ENCODE measurements around the gene ABCG8. TPM values are rescaled to one million over a fixed set of nuclear protein-coding genes. Genes with fewer than 3 reads are reported as not detected.

ABCG8 gene
- not detected in 5 replicates for total RNA-seq (2022; extraction: Qiagen RNA extraction; ENCODE audit: low read depth)

DNA sequence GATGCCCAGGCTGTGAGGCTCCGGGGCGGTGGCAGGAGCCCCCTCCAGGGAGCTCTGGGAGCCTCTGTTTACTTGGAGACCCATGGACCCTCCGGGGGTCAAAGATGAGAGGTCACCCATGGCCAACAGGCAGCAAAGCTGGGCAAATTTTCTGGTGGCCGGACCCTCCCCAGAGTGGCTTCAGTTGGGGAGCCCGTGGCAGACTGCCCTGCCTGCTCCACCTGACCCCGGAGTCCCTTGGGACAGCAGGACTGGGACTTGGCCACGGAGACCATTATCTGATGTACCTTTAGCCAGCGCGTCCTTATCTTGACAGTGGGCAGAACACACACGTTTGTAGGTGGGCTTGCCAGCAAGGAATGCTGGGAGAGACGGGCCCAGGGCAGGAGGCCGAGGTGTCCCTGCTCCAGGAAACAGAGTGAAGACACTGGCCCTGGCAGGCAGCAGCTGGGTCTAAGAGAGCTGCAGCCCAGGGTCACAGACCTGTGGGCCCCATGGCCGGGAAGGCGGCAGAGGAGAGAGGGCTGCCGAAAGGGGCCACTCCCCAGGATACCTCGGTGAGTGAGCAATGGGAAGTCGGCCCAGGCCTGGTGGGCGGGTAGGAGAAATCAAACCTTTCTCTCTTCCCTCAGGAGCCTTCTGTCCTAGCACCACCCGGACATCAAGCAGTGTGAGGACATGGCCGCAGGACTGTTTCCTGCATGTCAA is at the start of gene ABCG8, which contains the start of gene ABCG5:
Gene ABCG8 (plus strand): TSS at position 412 of the 708 bp plus-strand sequence. CDS start 83 bp downstream, at position 495.
Gene ABCG5 (minus strand): TSS at position 280 of the 708 bp plus-strand sequence. CDS start 160 bp downstream, at position 120.

Other genes with a start within 250 kb of the ABCG8 start
- gene THADA, start 242.9 kb upstream of the ABCG8 start, total RNA-seq (2022; extraction: Qiagen RNA extraction; ENCODE audit: low read depth), result 17.0 to 25.1 TPM (median 22.8 TPM) in 5 replicates
- 0.89 to 1.8 TPM (median 1.5 TPM) in 5 replicates for gene PLEKHH2, start 201.7 kb upstream of the ABCG8 start, total RNA-seq (2022; extraction: Qiagen RNA extraction; ENCODE audit: low read depth)
- 1.6 to 2.8 TPM (median 1.9 TPM) in 5 replicates for gene C1GALT1C1L, start 162.5 kb upstream of the ABCG8 start, total RNA-seq (2022; extraction: Qiagen RNA extraction; ENCODE audit: low read depth)
- gene DYNC2LI1, start 64.9 kb upstream of the ABCG8 start, total RNA-seq (2022; extraction: Qiagen RNA extraction; ENCODE audit: low read depth), result 12.6 to 25.6 TPM (median 15.2 TPM) in 5 replicates
- not detected in 5 replicates for gene ABCG5, start 132 bp upstream of the ABCG8 start, total RNA-seq (2022; extraction: Qiagen RNA extraction; ENCODE audit: low read depth)
- 72.6 to 112 TPM (median 96.7 TPM) in 5 replicates for gene LRPPRC, start 157.0 kb downstream of the ABCG8 start, total RNA-seq (2022; extraction: Qiagen RNA extraction; ENCODE audit: low read depth)